ENCODE measurements around the gene FTL.

Gene FTL

DNA sequence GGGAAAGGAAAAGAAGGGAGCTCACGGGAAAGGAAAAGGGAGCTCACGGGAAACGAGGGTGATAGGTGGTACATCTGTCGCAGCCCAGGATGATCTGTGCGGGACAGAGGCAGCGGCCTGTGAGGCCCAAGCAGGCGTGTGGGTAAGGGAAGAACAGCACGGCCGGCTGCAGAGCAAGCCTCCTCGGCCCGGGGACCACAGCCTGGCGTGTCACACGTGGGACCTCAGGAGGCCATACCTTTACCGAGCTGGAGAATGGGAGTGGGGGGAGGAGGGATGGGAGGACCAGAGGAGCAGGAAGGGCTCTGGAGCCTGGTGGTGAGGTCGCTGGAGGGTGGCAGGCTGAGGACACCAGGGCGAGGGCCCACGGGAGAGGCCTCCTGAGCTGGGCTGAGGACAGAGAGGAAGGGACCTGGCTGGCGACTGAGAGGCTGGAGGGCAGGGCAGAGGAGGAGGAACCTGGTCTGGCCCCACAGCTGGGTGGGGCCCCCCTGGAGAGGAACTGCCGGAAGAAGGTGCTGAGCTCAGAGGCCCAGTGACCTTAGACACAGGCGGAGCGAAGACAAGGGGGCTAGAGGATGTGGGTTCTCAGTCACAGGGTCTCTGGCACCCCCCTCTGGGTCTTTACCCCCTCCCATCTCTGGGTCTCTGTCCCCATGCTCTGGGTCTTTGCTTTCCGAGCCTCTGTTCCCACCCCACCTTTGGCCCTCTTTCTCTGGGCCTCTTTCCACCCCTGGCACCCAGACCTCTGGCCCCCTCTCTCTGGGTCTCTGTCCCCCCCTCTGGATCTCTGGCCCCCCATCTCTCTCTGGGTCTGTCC lies 2.9 kb upstream of the FTL start:
- ATAC-seq, result peak; percentile 1; the same call in 1 of the 3 replicates
- TF ChIP-seq ZNF565 (CRISPR knock-in tag; conservative IDR thresholded peaks at IDR 0.05; ENCODE audit: low read depth), result no peak
- TF ChIP-seq TCF4 (CRISPR knock-in tag; IDR thresholded peaks at IDR 0.05; ENCODE audit: borderline replicate concordance), result no peak
- TF ChIP-seq ARNTL (CRISPR knock-in tag; IDR thresholded peaks at IDR 0.05; ENCODE audit: borderline replicate concordance, low read depth), result no peak
- TF ChIP-seq RARB (CRISPR knock-in tag; IDR thresholded peaks at IDR 0.05), result peak; percentile 40; the same call in 1 of the 2 replicates
- TF ChIP-seq PPARA (CRISPR knock-in tag; IDR thresholded peaks at IDR 0.05; ENCODE audit: borderline replicate concordance), result no peak
- TF ChIP-seq OSR1 (CRISPR knock-in tag; IDR thresholded peaks at IDR 0.05), result no peak
- TF ChIP-seq, protein P1, sequence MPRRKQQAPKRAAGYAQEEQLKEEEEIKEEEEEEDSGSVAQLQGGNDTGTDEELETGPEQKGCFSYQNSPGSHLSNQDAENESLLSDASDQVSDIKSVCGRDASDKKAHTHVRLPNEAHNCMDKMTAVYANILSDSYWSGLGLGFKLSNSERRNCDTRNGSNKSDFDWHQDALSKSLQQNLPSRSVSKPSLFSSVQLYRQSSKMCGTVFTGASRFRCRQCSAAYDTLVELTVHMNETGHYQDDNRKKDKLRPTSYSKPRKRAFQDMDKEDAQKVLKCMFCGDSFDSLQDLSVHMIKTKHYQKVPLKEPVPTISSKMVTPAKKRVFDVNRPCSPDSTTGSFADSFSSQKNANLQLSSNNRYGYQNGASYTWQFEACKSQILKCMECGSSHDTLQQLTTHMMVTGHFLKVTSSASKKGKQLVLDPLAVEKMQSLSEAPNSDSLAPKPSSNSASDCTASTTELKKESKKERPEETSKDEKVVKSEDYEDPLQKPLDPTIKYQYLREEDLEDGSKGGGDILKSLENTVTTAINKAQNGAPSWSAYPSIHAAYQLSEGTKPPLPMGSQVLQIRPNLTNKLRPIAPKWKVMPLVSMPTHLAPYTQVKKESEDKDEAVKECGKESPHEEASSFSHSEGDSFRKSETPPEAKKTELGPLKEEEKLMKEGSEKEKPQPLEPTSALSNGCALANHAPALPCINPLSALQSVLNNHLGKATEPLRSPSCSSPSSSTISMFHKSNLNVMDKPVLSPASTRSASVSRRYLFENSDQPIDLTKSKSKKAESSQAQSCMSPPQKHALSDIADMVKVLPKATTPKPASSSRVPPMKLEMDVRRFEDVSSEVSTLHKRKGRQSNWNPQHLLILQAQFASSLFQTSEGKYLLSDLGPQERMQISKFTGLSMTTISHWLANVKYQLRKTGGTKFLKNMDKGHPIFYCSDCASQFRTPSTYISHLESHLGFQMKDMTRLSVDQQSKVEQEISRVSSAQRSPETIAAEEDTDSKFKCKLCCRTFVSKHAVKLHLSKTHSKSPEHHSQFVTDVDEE (CRISPR knock-in tag; IDR thresholded peaks at IDR 0.05), result no peak
- TF ChIP-seq, protein P2, sequence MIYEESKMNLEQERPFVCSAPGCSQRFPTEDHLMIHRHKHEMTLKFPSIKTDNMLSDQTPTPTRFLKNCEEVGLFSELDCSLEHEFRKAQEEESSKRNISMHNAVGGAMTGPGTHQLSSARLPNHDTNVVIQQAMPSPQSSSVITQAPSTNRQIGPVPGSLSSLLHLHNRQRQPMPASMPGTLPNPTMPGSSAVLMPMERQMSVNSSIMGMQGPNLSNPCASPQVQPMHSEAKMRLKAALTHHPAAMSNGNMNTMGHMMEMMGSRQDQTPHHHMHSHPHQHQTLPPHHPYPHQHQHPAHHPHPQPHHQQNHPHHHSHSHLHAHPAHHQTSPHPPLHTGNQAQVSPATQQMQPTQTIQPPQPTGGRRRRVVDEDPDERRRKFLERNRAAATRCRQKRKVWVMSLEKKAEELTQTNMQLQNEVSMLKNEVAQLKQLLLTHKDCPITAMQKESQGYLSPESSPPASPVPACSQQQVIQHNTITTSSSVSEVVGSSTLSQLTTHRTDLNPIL (CRISPR knock-in tag; IDR thresholded peaks at IDR 0.05; ENCODE audit: low read depth), result 0 out of 2 replicates have a peak, but pooled peaks have one; percentile 50
- peak; percentile 67; the same call in 1 of the 2 replicates for TF ChIP-seq ZC3H10 (CRISPR knock-in tag; IDR thresholded peaks at IDR 0.05)
- TF ChIP-seq, protein P3, sequence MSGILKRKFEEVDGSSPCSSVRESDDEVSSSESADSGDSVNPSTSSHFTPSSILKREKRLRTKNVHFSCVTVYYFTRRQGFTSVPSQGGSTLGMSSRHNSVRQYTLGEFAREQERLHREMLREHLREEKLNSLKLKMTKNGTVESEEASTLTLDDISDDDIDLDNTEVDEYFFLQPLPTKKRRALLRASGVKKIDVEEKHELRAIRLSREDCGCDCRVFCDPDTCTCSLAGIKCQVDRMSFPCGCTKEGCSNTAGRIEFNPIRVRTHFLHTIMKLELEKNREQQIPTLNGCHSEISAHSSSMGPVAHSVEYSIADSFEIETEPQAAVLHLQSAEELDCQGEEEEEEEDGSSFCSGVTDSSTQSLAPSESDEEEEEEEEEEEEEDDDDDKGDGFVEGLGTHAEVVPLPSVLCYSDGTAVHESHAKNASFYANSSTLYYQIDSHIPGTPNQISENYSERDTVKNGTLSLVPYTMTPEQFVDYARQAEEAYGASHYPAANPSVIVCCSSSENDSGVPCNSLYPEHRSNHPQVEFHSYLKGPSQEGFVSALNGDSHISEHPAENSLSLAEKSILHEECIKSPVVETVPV (CRISPR knock-in tag; IDR thresholded peaks at IDR 0.05), result no peak
- TF ChIP-seq GLIS3 (CRISPR knock-in tag; IDR thresholded peaks at IDR 0.05), result no peak

DNA sequence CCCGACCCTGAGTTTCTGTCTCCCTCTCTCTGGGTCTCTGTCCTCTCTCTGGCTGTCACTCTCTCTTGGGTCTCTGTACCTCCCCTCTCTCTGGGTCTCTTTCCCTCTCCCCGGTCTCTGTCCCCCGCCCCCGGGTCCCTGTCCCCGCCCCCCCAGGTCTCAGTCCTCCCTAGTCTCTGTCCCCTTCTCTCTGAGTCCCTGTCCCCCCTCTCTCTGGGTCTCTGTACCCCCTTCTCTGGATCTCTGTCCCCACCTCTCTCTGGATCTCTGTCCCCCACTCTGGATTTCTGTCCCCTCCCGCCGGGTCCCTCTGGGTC lies 2.3 kb upstream of the FTL start:
- no peak for TF ChIP-seq ISL1 (CRISPR knock-in tag; IDR thresholded peaks at IDR 0.05)
- no peak for TF ChIP-seq CSDC2 (CRISPR knock-in tag; IDR thresholded peaks at IDR 0.05)
- no peak for TF ChIP-seq ZFP30 (CRISPR knock-in tag; IDR thresholded peaks at IDR 0.05)
- no peak for TF ChIP-seq OSR1 (CRISPR knock-in tag; IDR thresholded peaks at IDR 0.05)
- TF ChIP-seq, protein P4, sequence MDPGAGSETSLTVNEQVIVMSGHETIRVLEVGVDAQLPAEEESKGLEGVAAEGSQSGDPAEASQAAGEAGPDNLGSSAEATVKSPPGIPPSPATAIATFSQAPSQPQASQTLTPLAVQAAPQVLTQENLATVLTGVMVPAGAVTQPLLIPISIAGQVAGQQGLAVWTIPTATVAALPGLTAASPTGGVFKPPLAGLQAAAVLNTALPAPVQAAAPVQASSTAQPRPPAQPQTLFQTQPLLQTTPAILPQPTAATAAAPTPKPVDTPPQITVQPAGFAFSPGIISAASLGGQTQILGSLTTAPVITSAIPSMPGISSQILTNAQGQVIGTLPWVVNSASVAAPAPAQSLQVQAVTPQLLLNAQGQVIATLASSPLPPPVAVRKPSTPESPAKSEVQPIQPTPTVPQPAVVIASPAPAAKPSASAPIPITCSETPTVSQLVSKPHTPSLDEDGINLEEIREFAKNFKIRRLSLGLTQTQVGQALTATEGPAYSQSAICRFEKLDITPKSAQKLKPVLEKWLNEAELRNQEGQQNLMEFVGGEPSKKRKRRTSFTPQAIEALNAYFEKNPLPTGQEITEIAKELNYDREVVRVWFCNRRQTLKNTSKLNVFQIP (CRISPR knock-in tag; IDR thresholded peaks at IDR 0.05; ENCODE audit: borderline replicate concordance, low read depth), result no peak
- no peak for TF ChIP-seq ESRRG (CRISPR knock-in tag; IDR thresholded peaks at IDR 0.05)
- no peak for TF ChIP-seq SNAI2 (CRISPR knock-in tag; IDR thresholded peaks at IDR 0.05)
- no peak for TF ChIP-seq ZNF8 (CRISPR knock-in tag; IDR thresholded peaks at IDR 0.05)
- TF ChIP-seq PPARA (CRISPR knock-in tag; IDR thresholded peaks at IDR 0.05; ENCODE audit: borderline replicate concordance), result no peak
- TF ChIP-seq RARB (CRISPR knock-in tag; IDR thresholded peaks at IDR 0.05), result no peak
- no peak for TF ChIP-seq BACH2 (CRISPR knock-in tag; IDR thresholded peaks at IDR 0.05; ENCODE audit: borderline replicate concordance)
- no peak for TF ChIP-seq ZNF70 (CRISPR knock-in tag; IDR thresholded peaks at IDR 0.05)
- TF ChIP-seq, protein P3 (CRISPR knock-in tag; IDR thresholded peaks at IDR 0.05), result no peak
- TF ChIP-seq ZC3H10 (CRISPR knock-in tag; IDR thresholded peaks at IDR 0.05), result no peak
- no peak for TF ChIP-seq GLIS3 (CRISPR knock-in tag; IDR thresholded peaks at IDR 0.05)
- TF ChIP-seq TCF4 (CRISPR knock-in tag; IDR thresholded peaks at IDR 0.05; ENCODE audit: borderline replicate concordance), result no peak
- ATAC-seq, result no peak

Measured in SK-N-SH treated with all-trans-retinoic acid at 6 μM for 48 hours (cell line).